CD4-positive, alpha-beta T cell treated with Interleukin-15 for 1 hour (primary cell): Measurements from ENCODE around the gene RAPGEF2.
"Not testable (repeated sequence)": the region's sequence is repeated elsewhere in the genome, so short reads cannot be mapped to it uniquely, and the experiment has no call there.

Experiments used
- DNase-seq: peaks from one replicate; pipeline ENCODE4 v3.0.0-alpha.2; 2020

RAPGEF2 gene

DNA sequence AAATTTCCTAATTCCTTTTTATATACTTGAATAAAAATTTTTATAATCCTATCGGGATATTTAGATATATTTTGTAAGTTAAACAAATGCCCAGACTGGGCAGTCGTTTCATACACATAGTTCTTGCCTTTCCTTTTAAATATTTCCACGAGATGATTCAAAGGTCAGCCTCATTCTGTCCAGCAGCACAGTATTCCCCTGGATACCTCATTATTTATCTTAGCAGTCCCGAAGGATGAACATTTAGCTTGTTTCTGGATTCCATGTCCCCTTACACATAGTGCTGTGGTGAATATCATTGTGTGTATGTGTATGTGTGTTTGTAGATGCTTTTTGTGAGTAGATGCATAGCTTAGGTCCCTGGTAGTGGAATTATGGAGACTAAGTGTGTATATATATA, 38.3 kb downstream of the RAPGEF2 start:
- no peak for DNase-seq

DNA sequence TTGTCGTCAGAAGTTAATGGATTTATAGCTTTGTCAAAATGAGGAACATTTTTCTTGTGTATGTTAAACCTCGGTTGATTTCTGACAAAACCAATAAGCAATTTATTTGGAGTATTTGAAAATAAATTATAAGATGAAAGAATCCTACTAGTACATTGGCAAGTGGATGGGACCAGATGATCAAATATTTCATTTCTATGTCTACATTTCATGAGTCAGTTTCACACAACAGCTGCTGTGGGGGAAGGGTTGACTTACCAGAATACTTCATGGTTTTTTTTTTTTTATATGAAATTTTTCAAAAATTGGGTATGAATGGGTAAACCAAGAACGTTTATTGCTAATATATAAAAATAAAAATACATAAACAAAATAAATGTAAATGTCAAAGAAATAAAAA, 39.4 kb downstream of the RAPGEF2 start:
- no peak for DNase-seq

DNA sequence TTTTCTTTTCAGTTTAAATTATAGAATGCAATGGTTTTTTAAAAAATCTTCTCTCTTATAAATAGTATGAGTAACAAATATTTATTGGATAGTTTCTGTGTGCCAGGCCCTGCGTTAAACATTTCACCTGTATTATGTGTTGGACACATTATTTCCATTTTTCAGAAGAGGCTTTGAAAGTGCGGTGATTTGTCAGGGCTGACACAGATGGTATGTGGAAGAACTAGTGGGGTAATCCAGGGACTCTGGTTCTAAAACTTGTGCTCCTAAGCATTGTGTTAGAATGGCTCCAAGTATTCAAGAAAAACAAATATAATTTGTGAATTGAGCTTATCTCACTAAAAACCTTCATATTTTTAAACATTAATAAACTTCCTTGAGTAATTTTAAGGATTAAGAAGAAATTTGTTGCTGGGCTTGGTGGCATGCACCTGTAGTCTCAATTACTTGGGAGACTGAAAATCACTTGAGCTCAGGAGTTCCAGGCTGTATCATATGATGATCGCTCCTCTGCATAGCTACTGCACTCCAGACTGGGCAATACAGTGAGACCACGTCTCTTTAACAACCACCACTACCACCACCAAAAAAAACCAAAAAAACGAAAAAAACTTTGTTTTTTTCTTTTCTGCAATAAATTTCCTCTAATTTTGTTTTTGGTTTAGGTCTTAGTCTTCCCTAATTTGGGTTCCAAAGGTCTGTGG, 40.0 kb downstream of the RAPGEF2 start:
- no peak for DNase-seq

DNA sequence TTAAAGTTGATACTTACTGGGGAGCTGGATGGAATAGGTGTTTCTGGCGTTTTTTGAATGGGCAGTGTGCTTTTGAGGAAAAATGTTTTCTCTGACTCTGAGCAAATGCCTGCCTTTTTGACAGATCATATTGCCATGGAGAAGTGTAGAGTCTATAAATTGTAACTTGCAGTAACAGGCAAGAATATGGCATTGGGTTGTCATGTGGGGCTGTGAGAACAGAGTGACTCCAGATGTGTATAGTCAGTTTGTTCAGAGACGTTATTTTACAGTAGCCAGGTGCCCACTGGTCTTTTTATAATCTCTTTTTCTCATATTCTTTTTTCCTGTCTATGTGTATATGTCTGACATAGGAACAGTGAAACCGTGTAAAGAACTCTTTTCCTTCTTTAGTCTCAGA, 40.8 kb downstream of the RAPGEF2 start:
- DNase-seq = no peak

DNA sequence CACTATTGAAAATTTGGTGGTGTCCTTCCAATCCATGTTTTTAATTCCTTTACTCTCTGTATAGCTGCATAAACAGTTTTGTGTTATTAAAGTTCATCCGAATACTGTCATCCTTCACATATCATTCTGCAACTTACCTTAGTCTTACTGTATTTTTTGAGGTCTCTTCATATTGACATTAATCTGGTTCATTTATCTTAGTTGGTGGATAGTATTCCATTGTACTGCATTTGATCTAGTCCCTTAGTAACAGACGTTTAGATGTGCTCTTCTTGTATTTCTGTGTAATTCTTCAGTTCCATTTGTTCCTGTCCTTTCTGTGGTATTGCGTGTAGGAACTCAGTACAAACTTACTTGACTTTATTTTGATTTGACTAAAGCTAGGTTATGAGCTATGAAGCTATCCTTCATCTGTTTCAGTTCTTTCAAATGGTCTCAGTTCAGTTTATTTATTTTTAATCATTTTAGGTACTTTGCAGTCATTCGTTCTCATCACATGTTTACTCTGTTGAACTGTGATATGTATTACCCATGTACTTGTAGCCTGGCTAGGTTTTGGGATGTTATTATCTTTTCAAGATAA, 41.3 kb downstream of the RAPGEF2 start:
- no peak for DNase-seq

DNA sequence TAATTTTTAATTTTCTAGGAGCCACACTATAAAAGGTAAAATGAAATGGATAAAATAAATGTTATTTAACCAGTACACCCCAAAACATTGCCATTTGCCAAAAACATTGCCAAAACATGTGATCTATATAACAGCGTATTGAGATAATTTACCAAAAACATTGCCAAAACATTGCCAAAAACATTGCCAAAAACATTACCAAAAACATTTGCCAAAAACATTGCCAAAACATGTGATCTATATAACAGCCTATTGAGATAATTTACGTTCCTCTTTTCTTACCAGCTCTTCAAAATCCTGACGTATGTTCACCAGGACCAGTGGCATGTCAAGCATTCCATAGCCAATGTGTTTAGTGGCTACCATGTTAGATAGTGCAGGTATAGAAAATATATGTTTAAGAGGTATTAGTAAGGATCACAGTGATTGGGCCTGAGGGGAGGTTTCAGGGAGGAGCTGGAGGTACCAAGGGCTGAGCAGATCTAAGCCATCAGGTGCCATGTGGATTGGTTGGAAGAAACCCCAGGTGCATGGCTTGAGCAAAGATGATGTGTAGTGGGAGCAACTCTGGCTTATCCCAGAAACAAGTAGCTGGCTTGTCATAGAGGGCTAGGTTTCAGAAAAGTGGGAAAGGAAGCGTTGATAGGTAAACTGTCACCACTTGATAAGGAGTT, 42.6 kb downstream of the RAPGEF2 start:
- DNase-seq = no peak

DNA sequence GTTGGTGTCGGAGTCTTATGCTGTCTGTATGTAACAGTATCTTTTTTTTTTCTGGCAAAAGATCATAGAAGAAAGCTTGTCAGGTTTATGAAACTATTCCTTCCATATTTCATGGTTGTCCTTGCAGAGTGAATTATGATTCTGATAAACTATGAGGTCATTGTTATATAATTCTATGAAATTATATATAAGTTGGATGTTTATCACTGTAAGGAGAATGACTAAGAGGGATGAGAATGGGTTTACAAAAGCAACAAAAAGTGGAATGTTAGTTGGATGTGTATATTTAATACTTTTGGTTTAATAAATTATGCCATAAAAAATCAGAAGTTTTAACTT, 43.1 kb downstream of the RAPGEF2 start:
- DNase-seq = no peak

DNA sequence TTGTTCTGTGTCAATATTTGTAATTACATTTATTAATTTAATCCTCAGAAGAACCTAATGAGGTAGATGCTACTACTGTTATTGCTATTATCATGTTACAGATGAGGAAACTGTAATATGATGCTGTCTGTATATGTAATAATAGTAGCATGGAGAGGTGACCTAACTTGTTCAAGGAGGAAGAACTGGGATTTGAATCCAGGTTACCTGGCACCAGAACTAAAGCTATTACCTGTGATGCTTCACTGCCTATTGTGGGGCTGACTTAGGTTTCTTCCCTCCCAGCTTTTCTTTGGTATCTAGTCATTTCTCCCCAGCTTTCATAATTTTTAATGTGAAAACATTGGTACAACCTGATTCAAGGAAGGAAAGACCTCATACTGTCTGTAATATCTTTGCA, 43.6 kb downstream of the RAPGEF2 start:
- DNase-seq = no peak

DNA sequence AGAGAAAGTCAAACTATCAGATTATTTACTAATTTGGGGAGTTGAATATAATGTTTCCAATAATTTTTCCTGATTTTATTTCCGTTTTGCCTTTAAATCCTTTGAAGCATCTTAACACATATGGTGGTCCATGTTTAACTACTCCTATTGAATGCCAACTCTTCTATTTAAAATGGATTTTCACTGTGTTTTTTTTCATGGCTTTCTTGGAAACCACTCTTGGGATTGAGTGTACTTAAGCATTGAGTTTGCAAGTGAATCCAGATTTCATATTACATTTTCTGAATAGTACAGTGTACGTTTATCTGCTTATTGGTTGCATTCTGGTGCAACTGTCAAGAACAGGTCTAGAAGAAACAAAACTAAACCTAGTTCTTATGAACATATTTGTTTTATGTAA, 45.6 kb downstream of the RAPGEF2 start:
- DNase-seq = no peak

DNA sequence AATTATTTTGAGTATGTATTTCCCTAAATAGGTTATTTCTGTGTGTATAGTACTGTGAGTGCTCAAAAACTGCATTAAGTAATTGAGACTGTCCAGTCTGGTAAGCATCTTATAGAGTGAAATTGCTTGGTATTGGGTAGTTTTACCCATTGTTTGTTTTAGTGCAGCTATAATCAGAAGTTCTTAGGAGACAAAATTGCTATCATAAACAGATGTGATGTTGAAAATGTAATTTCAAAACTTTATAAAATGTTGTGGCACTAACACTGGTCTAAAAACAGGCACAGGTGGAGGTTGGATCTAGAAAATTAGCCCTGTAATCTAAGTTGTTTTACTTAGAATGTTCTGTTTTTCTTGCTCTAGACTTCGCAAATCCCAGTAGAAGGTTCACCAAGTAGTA, 46.8 kb downstream of the RAPGEF2 start:
- DNase-seq = no peak

DNA sequence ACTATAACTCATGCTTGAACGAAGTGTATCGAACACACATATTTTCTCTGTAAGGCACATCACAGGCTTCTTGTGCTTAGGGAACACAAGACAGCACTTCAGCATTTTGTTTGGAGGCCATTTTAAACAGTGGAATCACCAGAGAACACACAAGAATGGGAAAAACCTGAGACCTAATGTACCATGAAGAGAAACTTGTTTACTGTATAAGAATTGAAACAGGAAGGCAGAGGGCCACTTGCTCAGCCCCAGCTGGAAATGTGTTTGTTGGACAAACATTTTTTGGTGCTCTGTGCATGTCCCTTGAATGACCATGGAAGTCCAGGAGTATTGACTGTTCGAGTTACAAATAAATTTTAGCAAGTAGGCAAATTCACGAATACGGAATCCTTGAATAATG, 47.5 kb downstream of the RAPGEF2 start:
- DNase-seq = no peak

DNA sequence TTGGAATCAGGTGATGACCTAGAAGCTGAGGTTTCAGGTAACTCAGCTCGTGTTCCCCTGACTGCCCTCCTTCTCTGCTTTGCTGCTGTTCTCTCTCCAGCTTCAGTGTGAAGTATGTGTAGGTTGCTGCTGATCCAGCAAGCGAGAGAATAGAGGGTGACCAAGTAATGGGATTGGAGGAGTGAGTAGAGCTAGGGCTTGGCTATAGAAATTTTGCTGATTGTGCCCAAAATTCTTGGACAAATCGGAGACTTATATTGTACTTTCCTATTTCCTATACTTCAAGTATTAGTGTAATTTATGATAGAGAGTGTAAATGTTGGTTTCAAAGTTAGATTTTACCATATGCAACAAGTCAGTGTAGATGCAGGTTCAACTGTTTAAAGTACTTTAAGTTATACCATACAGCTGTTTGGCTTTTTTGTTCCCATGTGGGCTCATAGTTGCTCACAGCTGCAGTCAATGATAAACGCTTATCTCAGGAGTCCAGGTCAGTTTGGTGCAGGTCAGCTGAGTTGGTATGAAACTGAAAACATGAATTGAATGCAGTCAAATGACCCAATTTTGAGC, 48.0 kb downstream of the RAPGEF2 start:
- no peak for DNase-seq

DNA sequence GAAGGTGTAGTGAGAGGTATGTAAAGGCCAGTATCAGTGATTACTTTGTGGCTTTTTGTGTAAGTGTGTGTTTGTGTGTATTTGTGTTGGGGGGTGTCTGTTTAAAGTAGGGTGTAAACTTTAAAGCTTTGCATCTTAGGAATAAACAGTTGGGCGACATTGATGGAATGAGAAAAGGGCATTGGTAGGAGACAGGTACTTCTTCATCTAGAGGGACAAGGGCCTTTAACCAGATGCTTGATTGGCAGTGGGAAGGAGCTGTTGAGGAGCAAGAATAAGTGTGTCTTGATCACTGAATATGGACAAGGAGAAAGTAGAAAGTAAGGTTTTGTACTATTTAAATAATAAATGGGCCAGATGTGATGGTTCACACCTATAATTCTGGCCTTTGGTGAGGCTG, 48.8 kb downstream of the RAPGEF2 start:
- DNase-seq = no peak

DNA sequence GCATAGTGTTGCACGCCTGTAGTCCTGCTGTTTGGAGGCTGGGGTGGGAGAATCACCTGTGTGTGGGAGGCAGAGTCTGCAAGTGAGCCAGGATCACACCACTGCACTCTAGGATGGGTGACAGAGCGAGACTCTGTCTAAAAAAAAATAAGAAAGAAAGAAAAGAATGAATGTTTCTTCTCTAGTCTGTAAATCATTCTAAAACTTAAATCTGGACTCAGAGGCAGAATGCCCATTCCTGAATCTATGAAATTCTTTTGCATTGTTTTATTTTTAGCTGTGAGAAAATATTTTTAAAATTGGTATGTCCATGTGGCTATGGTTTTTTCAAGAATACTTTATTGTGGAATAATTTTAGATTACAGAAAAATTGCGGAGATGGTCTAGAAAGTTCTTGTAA, 49.3 kb downstream of the RAPGEF2 start:
- DNase-seq = no peak

DNA sequence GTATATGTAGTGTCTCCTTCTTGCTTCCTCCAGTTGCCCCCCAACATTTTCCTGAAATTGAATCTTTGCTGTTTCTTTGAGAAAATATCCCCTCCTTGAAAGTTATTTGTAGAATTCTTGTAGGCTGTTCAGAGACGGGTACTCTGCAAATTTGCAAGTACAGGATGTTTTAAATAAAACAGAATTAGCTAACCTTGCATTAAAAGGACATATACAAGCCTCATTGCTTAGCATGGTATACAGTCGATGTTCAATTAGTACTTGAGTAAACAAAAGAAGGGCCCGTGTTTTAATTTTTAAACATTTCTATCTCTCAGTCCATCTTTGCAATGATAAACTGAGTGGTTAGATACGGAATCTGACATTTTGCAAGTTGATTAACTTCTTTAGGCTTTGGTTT, 50.8 kb downstream of the RAPGEF2 start:
- no peak for DNase-seq

DNA sequence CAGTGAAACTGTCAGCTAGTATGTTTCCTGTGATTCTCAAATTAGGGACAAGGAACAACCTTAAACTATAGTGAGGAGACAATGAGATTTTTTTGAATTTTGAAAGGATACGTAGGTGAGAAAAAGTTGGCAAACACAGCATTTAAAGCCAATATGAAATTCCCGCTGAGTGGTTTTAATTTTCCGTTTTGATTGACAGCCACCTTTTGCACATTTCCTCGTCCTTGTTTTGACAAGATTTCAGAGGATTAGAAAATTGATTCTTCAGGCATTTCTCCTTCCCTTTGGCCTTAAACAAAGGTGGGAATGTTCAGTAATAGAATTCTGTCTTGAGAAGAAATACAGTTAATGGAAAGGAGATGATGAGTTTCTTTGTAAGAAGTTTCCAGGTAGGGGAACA, 52.2 kb downstream of the RAPGEF2 start:
- no peak for DNase-seq

DNA sequence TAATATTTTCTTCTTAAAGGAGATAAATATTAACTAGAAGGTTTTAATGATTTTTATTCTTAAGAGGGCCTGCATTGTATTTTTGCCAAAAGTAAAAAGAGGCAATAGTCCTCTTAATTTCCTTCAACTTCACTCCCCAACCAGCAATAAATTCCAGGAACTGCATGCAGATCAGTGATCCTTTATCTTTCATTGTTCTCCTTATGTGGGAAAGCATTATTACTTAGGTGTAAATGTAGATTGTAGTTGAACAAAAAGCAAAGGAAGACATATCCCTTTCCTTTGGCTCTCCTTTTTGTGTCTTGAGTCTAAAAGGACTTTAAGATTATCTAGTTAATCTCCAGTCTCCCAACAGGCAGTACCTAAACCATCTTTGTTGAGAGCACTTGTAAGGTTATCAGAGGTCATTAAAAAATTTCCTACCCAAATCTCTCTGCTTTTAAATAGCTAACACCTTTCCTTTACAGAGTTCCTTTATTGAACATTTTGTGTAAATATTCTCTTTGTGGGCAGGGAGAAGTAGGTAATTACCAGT, 55.3 kb downstream of the RAPGEF2 start:
- DNase-seq = no peak

DNA sequence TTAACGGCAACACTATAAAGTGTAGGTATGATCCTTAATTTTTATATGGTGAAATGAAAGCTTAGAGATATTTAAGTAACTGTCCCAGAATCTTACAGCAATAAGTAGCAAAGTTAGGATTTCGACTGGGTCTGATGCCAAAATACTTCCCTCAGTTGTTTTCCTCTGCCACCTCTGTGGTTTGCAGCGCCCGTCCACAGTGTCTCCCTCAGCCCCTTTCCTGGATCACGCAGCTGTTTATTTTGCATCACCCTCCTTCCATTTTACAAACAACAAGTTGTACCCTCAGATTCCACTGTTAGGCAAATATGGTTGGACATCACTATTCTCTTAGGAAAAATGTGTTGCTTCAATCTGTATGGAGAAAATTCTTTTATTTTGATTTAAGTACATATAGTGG, 56.1 kb downstream of the RAPGEF2 start:
- DNase-seq = no peak

DNA sequence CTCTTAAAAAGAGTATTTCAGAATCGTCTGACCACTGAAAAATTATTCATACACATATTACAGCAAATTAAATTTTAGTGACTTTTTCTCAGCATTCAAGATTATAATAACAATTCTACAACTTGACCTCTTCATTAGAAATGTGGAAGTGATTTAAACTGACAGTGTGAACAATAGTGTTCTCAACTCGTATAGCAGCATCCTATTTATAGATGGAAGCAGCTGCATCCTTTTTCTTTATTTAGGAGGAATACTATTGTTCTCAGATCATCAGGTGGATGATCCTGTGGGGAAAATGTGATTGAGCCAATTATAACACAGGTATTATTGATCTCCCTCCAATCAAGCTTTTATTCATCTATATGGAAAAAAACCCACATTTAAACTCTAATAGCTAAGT, 56.7 kb downstream of the RAPGEF2 start:
- DNase-seq = no peak

DNA sequence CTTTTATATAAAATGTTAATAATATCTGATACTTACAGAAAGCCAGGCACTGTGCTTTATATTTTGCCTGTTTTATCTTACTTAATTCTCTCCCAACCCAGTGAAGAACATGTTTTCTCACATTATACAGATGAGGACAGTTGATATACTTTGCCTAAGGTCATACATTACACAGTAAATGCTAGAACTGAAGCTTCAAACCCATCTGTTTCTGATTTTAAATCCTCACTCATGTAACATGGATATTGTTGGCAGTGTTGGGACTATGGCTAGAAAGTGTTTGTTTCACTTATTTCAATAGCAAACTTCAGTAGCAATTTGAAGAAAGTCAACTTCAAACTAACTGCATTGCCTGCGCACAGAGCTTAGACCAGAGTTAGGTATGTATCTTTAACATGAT, 57.4 kb downstream of the RAPGEF2 start:
- no peak for DNase-seq

DNA sequence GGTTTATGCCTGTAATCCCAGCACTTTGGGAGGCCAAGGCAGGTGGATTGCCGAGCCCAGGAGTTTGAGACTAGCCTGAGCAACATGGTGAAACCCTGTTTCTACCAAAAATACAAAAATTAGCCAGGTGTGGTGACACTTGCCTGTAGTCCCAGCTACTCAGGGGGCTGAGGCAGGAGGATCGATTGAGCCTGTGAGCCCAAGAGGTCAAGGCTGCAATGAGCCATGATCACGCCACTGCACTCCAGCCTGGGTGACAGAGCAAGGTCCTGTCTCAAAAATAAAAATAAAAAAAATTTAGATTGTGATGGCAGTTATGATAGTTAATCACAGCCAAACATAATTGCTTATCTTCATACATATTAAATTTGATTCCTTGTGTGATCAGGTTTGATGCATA, 58.6 kb downstream of the RAPGEF2 start:
- DNase-seq = not testable (repeated sequence)

DNA sequence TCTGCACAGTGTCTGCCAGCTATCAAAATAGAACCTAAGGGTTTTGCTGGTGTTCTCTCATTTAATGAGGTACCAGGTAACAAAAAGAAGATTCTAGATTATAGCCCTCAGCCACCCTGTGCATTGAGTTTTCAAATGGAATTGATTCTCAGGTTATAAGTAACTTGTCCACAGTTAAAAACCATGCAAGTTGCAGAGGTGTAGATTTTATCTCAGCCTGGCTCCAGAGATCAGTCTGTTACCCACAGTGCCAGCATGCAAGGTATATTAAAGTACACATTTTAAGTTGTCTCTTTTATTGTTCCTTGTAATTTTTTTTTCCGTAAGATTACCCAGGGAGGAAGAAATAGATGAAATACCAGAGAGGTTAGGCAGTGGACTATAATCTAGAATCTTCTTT, 59.7 kb downstream of the RAPGEF2 start:
- DNase-seq = no peak

DNA sequence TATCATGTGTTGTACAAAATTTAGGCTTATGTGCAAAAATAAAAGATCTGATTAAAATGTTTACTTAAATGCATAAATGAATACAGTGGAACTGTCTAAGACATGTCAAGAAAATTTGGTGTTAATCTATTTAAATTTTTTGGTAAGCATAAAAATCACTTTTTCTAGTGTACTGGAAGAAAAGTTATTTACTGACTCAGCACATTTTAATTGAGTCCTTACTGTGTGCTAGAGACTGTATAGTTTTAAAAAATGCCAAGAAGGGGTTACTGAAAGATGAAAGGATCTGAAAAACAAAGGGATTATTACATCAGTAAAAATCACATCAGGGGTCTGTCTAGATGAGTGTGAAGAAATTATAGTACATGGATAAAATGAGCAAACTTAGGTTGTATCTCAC, 60.6 kb downstream of the RAPGEF2 start:
- no peak for DNase-seq
